HG03280 (cell line): ENCODE measurements around the gene SLC47A2.
"Not testable (repeated sequence)": the region's sequence is repeated elsewhere in the genome, so short reads cannot be mapped to it uniquely, and the experiment has no call there.

ENCODE experiments used
- ATAC-seq: cut with Tn5 transposase; IDR thresholded peaks from one replicate; pipeline ENCODE4 v1.9.1; 2021; ENCODE audit warnings: mild to moderate bottlenecking, moderate library complexity; ENCODE audit not compliant: unreplicated experiment

SLC47A2 gene

GRCh38 chr17:19708431-19709175 is 7.8 kb downstream of the SLC47A2 start:
- no peak for ATAC-seq

DNA sequence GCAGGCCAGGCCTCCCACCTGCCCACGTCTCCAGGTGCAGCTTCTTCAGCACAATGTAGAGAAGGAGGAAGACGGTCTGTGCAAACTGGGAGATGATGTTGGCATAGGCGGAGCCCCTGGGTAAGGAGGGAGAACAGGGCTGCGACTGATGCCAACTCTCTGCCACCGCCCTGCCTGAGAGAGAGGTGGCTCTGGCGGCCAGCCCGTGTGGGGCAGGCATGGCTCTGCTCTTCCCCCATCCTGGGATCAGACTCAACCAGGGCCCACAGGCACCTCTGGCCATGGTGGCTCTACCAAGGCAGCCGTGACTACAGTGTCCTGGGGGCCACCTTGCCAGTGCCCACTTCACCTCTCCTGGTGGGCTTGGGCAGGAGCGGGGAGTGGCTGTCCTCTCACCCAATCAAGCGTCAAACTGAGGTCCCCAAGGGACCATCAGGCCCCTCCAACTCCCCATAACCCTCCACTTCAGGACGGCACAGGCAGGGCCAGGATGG is 8.6 kb downstream of the SLC47A2 start:
- ATAC-seq = no peak

DNA sequence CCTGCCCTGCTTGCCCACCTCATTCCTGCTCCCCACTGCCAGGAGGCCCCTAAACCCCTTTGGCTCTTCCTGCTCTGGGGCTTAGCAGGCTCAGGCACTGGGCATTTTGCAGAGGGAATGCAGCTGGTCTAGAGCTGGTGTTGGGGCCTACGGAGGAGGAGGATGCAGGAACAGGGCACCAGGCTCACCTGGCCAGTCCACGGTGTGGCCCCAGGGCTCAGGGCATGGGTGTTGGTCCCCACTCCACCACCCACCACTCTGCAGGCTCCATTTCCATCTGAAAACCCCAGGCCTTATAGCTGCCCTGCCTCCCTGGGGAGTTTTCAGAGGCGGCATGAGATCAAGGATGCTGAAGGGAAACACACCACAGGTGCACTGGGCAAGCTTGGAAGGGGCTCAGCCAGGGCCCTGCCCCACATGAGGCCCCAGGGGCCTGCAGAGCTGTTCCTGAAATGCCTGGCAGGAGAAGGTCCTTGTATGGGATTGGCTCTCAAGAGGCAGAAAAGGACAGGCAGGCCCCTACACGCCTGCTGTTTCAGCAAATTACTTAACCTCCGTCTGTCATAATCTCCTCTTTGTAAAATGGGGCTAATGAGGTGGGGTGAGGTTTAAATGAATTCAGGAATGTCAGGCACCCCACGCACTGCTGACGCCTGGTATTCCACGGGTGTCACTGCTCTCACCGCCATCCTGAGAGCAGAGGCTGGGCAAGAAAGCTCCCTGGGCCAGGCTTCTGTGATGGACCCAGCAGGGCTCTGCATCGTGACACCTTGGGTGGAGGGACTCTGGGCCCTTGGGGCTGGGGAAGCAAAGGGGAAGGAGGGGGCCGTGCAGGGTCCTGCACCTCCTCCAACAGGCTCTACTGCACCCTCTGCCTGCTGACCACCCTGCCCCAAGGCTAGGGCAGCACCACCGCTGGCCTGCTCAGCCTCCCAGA is 9.3 kb downstream of the SLC47A2 start:
- no peak for ATAC-seq

DNA sequence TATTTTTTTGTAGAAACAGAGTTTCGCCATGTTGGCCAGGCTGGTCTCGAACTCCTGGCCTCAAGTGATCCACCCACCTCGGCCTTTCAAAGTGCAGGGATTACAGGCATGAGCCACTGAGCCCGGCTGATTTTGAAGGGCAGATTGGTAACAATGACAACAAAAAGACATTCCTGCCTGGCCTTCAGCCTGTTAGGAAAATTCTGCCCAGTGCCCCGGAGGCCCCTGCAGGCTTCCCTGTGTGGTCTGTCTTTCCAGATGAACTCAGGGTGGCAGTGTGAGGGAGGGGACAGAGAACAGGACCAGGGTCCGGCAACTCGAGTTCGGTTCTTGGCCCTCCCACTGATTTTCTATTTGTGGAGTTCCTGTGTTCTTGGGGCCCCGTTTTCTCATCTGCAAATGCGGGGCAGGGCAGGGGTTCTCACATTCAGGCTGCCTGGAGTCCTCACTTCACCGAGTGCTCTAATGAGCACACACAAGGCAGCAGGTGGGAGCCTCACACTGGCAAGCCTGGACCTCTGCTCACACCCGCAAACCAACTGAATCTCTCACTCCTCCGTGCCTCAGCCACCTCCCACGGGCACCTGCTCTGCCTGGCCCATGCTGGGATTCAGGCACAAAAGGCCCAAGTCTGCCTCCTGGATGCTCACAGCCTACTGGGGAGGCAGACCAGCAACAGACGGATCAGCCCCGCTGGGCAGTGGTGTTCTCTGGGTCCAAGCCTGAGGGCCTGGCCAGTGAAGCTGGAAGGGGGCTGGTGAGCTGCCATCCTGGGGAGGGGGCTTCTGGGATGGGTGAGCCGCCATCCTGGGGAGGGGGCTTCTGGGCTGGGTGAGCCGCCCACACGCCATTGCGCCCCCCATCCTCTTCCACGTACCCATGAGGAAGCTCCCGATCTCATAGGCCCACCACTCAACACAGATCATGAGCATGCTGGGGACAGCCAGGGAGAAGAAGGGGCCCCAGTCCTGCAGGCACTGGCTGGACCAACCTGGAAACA is 10.3 kb downstream of the SLC47A2 start:
- no peak for ATAC-seq

DNA sequence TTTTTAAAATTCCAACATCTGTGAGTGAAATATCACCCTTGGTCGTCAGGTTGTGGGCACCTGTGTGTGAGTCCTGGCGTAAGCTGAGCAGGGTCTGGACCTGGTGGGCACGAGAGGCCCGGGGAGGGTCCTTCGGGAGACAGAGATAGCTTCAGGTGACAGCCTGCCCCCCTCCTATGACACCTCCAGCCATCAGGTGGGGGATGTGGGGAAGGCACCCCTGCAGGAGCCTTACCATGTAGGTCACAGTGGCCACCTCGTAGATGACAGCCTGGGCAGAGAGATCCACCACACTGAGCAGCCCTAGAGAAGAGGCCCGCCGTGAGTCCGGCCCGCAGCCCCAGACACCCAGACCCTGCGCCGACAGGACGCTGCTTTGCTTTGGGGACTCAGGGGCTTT is 11.2 kb downstream of the SLC47A2 start:
- no peak for ATAC-seq

DNA sequence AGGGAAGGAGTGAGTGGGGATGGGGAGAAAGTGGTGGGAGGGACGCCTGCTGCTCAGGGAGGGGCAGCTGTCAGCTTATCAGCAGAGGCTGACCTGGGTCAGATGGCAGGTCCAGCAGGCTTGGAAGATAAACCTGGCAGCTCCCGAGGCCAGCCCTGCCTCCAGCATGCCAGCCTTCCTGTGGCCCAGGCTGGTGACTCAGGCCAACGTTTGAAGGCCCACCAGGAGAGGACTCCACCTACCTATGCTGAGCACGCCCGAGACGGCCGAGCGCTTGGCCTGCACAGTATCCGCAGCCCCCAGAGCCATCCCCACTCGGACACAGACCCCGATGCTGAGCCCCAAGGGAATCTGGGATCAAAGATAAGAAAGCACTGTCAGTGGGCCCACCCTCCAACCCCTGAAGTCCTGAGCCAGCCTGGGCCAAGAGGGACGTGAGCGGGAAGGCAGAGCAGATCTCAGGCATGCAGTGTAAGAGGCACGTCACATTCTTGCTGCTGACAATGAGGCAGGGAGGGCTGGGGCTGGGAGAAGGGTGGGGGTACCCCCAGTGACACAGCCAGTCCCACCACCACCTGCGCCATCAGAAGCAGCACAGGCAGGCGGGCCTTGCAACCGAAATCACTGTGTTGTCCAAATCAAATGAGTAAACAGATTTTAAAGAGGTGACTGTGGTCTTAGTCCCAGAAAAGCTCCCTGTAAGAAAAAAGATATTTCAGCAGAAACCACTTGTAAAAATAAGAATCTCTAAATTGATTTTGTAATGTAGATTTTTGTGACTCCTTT is 12.4 kb downstream of the SLC47A2 start:
- ATAC-seq = no peak

DNA sequence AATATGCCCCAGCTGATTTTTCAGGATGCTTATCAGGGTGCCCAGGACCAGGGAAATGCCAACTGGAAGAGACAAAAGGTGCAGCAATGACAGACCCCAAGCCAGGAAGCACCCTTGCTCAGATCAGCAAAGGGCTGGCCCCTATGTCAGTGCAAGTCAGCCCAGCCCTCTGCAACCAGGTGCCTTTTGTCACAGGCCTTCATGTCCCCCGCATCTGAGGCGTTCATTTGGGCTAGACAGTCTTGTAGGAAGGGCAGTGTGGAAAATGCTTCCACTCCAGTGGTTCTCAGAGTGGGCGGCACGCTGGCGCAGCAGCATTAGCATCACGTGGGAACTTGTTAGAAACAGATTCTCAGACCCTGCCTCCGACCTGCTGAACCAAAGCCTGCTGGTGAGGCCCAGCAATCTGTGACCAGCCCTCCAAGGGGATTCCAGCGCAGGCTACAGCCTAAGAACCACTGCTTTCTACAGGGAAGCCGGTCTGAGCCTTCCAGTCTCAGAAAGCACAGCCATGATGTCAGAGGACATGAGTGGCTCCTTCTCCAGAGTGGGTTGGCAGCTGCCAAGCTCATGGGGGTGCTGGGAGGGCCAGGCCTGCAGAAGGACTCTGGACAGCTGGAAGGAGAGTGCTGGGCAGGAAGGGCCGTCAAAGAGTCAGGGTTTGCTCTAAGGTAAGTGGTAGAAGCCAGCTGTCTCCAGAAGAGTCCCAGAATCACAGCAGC is 13.1 kb downstream of the SLC47A2 start:
- ATAC-seq = no peak

GRCh38 chr17:19702217-19702641 is 14.2 kb downstream of the SLC47A2 start:
- no peak for ATAC-seq

DNA sequence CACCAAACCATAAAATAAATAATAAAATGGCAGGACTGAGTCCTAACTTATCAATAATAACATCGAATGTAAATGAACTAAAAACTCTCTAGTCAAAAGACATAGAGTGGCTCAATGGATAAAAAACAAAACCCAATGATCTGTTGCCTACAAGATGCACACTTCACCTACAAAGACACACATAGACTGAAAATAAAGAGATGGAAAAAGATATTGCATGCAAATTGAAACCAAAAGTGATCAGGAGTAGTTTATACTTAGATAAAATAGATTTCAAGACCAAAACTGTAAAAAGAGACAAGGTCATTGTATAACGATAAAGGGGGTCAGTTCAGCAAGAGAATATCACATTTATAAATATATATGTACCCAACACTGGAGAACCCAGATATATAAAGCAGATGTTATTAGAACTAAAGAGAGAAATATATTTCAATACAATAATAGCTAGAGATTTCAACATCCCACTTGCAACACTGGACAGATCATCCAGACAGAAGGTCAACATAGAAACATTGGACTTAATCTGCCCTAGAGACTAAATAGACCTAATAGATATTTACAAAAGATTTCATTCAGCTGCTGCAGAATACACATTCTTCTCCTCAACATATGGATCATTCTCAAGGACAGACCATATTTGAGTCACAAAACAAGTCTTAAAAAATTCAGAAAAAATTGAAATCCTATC is 29.8 kb downstream of the SLC47A2 start:
- no peak for ATAC-seq

GRCh38 chr17:19684909-19685580 is 31.3 kb downstream of the SLC47A2 start:
- ATAC-seq = not testable (repeated sequence)

DNA sequence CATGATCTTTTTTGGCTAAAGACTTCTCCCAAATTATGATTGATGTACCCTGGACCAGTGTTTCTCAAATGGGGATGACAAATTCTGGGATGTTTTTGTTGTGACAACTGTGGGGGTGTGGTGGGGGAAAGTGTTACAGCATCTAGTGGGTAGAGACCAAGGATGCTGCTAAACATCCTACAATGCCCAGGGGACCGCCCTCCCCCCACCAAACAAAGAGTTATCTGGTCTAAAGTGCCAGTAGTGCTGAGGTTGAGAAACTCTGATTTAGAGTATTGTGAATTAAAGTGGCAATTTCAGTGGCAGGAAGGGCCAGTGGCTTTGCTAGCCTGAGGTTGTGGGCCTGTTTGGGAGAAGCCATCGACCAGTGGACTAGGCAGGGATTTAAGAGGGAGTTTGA is 33.3 kb downstream of the SLC47A2 start:
- no peak for ATAC-seq

DNA sequence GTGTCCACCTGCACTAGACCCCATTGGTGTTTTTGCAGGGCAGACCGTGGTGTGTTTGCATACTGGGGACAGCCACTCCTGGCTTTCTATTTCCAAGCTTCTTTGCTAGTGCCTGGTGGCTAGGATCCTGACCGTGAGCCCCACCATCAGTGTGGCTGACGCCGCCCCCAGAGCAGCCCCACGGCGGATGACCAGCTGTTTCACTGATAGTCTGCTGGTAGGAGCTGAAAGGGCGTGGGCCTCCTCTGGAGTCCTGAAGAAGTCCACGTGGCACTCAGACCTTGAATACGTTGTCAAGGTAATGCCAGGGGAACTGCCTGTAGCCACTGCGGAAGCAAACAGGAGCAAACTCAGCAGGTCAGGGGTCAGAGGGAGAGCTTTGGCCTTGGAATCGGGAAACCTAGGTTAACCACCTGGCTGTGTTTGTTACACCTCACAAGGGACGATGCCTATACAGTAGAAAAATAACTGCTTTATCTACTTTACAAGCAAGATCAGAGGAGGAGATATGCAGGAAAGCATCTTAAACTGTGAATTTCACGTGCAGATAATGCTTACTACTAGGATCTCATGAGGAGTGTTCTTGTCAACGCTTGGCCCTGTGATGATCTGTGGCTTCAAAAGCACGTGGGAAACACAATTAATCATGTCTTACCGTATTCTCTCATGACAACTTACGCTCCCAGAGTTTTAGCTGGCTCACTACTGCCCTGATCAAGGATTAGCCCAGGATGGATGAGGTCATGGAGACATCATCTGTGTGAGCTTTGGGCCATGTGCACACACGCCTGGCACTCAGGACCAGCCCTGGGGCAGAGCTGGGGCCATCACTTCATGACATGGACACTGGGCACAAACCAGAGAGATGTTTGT is 37.6 kb downstream of the SLC47A2 start:
- ATAC-seq = no peak

GRCh38 chr17:19677736-19678379 is 38.5 kb downstream of the SLC47A2 start:
- ATAC-seq = no peak

- no peak for ATAC-seq
These were observed 39.5 kb downstream of the SLC47A2 start for GRCh38 chr17:19676896-19677295.

- no peak for ATAC-seq
These were observed 42.8 kb downstream of the SLC47A2 start for GRCh38 chr17:19673623-19674022.

DNA sequence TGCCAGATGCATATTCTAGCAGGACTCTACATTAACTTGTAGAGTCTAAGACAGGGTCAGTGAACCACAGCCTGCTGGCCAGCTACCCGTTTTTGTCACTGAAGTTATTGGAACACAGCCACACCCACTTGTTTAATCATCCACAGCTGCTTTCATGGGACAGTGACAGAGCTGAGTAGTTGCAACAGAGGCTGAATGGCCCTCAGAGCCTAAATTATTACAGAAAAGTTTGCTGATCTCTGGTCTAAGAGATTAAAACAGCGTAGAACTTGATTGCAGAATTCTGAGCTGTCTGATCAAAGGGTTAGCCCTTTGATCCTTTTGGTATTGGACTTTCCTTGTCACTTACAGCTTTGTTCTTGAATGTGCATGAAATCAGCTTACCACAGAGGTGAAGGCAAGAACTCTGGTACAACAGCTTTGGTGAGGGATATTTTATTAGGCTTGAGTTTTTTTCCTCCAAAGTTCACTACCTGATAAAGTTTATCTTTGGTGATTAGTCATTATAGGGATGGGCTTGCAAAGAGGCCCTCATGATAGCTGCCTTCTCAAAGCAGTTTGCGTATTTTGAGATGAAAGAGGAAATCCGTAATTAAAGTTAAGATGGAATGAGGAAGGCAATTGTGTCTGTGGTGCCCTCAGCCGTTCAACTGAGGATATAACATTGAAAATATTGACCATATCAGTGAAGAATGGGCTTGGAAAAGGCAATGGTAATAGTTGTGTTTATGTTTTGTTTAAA is 44.2 kb downstream of the SLC47A2 start:
- ATAC-seq = no peak
